Memory B cell (primary cell): Measurements from ENCODE around the gene AP3B1.
A peak's percentile ranks its signal among the peaks of the same experiment; 100 is the strongest.

ENCODE experiments used
- ATAC-seq: fragments of 150-1000 bp; cut with Tn5 transposase; 2 replicates; pipeline ENCODE4 v1.10.0; 2021; ENCODE audit warnings: low read depth, mild to moderate bottlenecking, moderate library complexity
- DNase-seq, 2 donors: peaks; one replicate each; pipeline ENCODE4 v3.0.0; 2022; ENCODE audit warnings: low spot score in 2 of 2
- H3K27ac Mint-ChIP-seq: one replicate; pipeline ENCODE4 v1.8.0; 2022; ENCODE audit warnings: mild to moderate bottlenecking, moderate library complexity, mixed read lengths
- H3K27me3 Mint-ChIP-seq: one replicate; pipeline ENCODE4 v1.8.0; 2022; ENCODE audit warnings: mixed read lengths
- H3K36me3 Mint-ChIP-seq: one replicate; pipeline ENCODE4 v1.8.0; 2022; ENCODE audit warnings: mild to moderate bottlenecking, mixed read lengths
- H3K4me1 Mint-ChIP-seq: one replicate; pipeline ENCODE4 v1.8.0; 2022; ENCODE audit warnings: mixed read lengths
- H3K4me3 Mint-ChIP-seq: one replicate; pipeline ENCODE4 v1.8.0; 2022; ENCODE audit warnings: mild to moderate bottlenecking, moderate library complexity, mixed read lengths
- H3K9me3 Mint-ChIP-seq: one replicate; pipeline ENCODE4 v1.8.0; 2022; ENCODE audit warnings: mixed read lengths

Gene AP3B1

GRCh38 chr5:78317515-78317914, 23.0 kb upstream of the AP3B1 start:
- Mint-ChIP-seq H3K9me3 (peaks cover 2% of the 10 kb centered on the region), H3K27ac (no peak overlapping the region), H3K4me1 (no peaks in the 10 kb centered on the region), H3K27me3 (peaks cover 6% of the 10 kb centered on the region), H3K36me3 (no peaks in the 10 kb centered on the region), H3K4me3 (no peak overlapping the region)
- ATAC-seq (no peak), DNase-seq (no peak)

GRCh38 chr5:78308703-78309102, 14.2 kb upstream of the AP3B1 start:
- no peaks in the 10 kb centered on the region for H3K9me3 Mint-ChIP-seq
- H3K27ac Mint-ChIP-seq = no peak overlapping the region
- peaks cover 7% of the 10 kb centered on the region for H3K27me3 Mint-ChIP-seq
- no peaks in the 10 kb centered on the region for H3K4me1 Mint-ChIP-seq
- DNase-seq = no peak
- H3K36me3 Mint-ChIP-seq = no peaks in the 10 kb centered on the region
- no peak for ATAC-seq
- H3K4me3 Mint-ChIP-seq = no peak overlapping the region

GRCh38 chr5:78300464-78301045, 6.1 kb upstream of the AP3B1 start:
- Mint-ChIP-seq H3K27me3 (peaks cover 4% of the 10 kb centered on the region), H3K36me3 (no peaks in the 10 kb centered on the region), H3K27ac (no peak overlapping the region), H3K9me3 (no peaks in the 10 kb centered on the region), H3K4me1 (peaks cover 7% of the 10 kb centered on the region), H3K4me3 (no peak overlapping the region)
- ATAC-seq (no peak), DNase-seq (no peak)

- DNase-seq = peak; percentile 29 to 52
Observed at GRCh38 chr5:78295035-78295961, 800 bp upstream of the AP3B1 start.

GRCh38 chr5:78293851-78294247, 649 bp downstream of the AP3B1 start:
- Mint-ChIP-seq H3K4me3 (peak overlapping the region; percentile 95), H3K27me3 (no peaks in the 10 kb centered on the region), H3K4me1 (peaks cover 26% of the 10 kb centered on the region), H3K36me3 (peaks cover 2% of the 10 kb centered on the region), H3K9me3 (no peaks in the 10 kb centered on the region), H3K27ac (peak overlapping the region; percentile 99)
- ATAC-seq (peak; percentile 3), DNase-seq (no peak)

More at GRCh38 chr5:78295035-78295961, 800 bp upstream of the AP3B1 start:
- Mint-ChIP-seq H3K4me1 (peaks cover 18% of the 10 kb centered on the region), H3K4me3 (peak overlapping the region; percentile 95), H3K36me3 (peaks cover 2% of the 10 kb centered on the region), H3K27me3 (no peaks in the 10 kb centered on the region), H3K9me3 (no peaks in the 10 kb centered on the region), H3K27ac (peak overlapping the region; percentile 99)
- peak; percentile 28 for ATAC-seq

- H3K27ac Mint-ChIP-seq = no peak overlapping the region
- no peak overlapping the region for H3K4me3 Mint-ChIP-seq
- no peak for DNase-seq
- peaks cover 2% of the 10 kb centered on the region for H3K36me3 Mint-ChIP-seq
- H3K4me1 Mint-ChIP-seq = peaks cover 28% of the 10 kb centered on the region
- no peak for ATAC-seq
- H3K27me3 Mint-ChIP-seq = no peaks in the 10 kb centered on the region
- H3K9me3 Mint-ChIP-seq = no peaks in the 10 kb centered on the region
Observed at GRCh38 chr5:78291687-78292086, 2.8 kb downstream of the AP3B1 start.

- peak overlapping the region; percentile 33 for H3K27ac Mint-ChIP-seq
- no peak overlapping the region for H3K4me3 Mint-ChIP-seq
- H3K9me3 Mint-ChIP-seq = peaks cover 6% of the 10 kb centered on the region
- ATAC-seq (no peak), DNase-seq (no peak)
- no peaks in the 10 kb centered on the region for H3K27me3 Mint-ChIP-seq
- H3K4me1 Mint-ChIP-seq = peaks cover 36% of the 10 kb centered on the region
- peaks cover 12% of the 10 kb centered on the region for H3K36me3 Mint-ChIP-seq
Observed at GRCh38 chr5:78289911-78290310, 4.6 kb downstream of the AP3B1 start.

- H3K27me3 Mint-ChIP-seq = no peaks in the 10 kb centered on the region
- peaks cover 15% of the 10 kb centered on the region for H3K36me3 Mint-ChIP-seq
- no peak overlapping the region for H3K27ac Mint-ChIP-seq
- H3K9me3 Mint-ChIP-seq = peaks cover 6% of the 10 kb centered on the region
- no peak overlapping the region for H3K4me3 Mint-ChIP-seq
- DNase-seq (no peak), ATAC-seq (no peak)
- peaks cover 42% of the 10 kb centered on the region for H3K4me1 Mint-ChIP-seq
Observed at GRCh38 chr5:78288246-78288645, 6.3 kb downstream of the AP3B1 start.

- Mint-ChIP-seq H3K9me3 (peaks cover 6% of the 10 kb centered on the region), H3K4me3 (no peak overlapping the region), H3K27ac (no peak overlapping the region), H3K27me3 (no peaks in the 10 kb centered on the region), H3K4me1 (peaks cover 42% of the 10 kb centered on the region), H3K36me3 (peaks cover 15% of the 10 kb centered on the region)
- DNase-seq = no peak
- ATAC-seq = no peak
Observed at GRCh38 chr5:78287833-78288232, 6.7 kb downstream of the AP3B1 start.

- peaks cover 6% of the 10 kb centered on the region for H3K9me3 Mint-ChIP-seq
- H3K4me3 Mint-ChIP-seq = no peak overlapping the region
- H3K36me3 Mint-ChIP-seq = peaks cover 15% of the 10 kb centered on the region
- DNase-seq (no peak), ATAC-seq (no peak)
- H3K27ac Mint-ChIP-seq = no peak overlapping the region
- H3K4me1 Mint-ChIP-seq = peaks cover 39% of the 10 kb centered on the region
- no peaks in the 10 kb centered on the region for H3K27me3 Mint-ChIP-seq
Observed at GRCh38 chr5:78287169-78287568, 7.3 kb downstream of the AP3B1 start.

- Mint-ChIP-seq H3K27ac (no peak overlapping the region), H3K36me3 (peaks cover 17% of the 10 kb centered on the region), H3K27me3 (no peaks in the 10 kb centered on the region), H3K4me3 (no peak overlapping the region), H3K4me1 (peaks cover 38% of the 10 kb centered on the region), H3K9me3 (peaks cover 6% of the 10 kb centered on the region)
- ATAC-seq (no peak), DNase-seq (no peak)
Observed at GRCh38 chr5:78286290-78286689, 8.2 kb downstream of the AP3B1 start.

GRCh38 chr5:78283802-78284201, 10.7 kb downstream of the AP3B1 start:
- Mint-ChIP-seq H3K4me1 (peaks cover 27% of the 10 kb centered on the region), H3K27ac (no peak overlapping the region), H3K36me3 (peaks cover 15% of the 10 kb centered on the region), H3K9me3 (peaks cover 6% of the 10 kb centered on the region), H3K4me3 (no peak overlapping the region), H3K27me3 (no peaks in the 10 kb centered on the region)
- ATAC-seq (no peak), DNase-seq (no peak)

- DNase-seq = no peak
- peaks cover 27% of the 10 kb centered on the region for H3K4me1 Mint-ChIP-seq
- peaks cover 15% of the 10 kb centered on the region for H3K36me3 Mint-ChIP-seq
- no peak overlapping the region for H3K4me3 Mint-ChIP-seq
- no peak for ATAC-seq
- no peaks in the 10 kb centered on the region for H3K27me3 Mint-ChIP-seq
- H3K9me3 Mint-ChIP-seq = peaks cover 6% of the 10 kb centered on the region
- no peak overlapping the region for H3K27ac Mint-ChIP-seq
Observed at GRCh38 chr5:78283105-78283504, 11.4 kb downstream of the AP3B1 start.

- ATAC-seq = no peak
- Mint-ChIP-seq H3K9me3 (peaks cover 2% of the 10 kb centered on the region), H3K4me1 (peaks cover 18% of the 10 kb centered on the region), H3K36me3 (peaks cover 8% of the 10 kb centered on the region), H3K27me3 (no peaks in the 10 kb centered on the region), H3K4me3 (no peak overlapping the region), H3K27ac (no peak overlapping the region)
- no peak for DNase-seq
Observed at GRCh38 chr5:78280261-78280660, 14.2 kb downstream of the AP3B1 start.
